HepG2 (cell line): ENCODE results near the gene CLASRP. TPM values are rescaled to one million over a fixed set of nuclear protein-coding genes. Genes with fewer than 3 reads are reported as not detected.

Experiments used
- DMTF1 ChIP-seq: sonication (generic); formaldehyde crosslinking; IDR thresholded peaks from 2 replicates; pipeline ENCODE4 v1.4.0; 2020; ENCODE audit warnings: mild to moderate bottlenecking, missing genetic modification reagents
- KIAA2018 ChIP-seq: sonication (generic); formaldehyde crosslinking; IDR thresholded peaks from 2 replicates; pipeline ENCODE4 v1.5.0; 2020; ENCODE audit warnings: mild to moderate bottlenecking, missing genetic modification reagents, borderline replicate concordance
- NCOA1 ChIP-seq: sonication (generic); formaldehyde crosslinking; IDR thresholded peaks from 2 replicates; pipeline ENCODE4 v1.9.0; 2021; ENCODE audit warnings: missing genetic modification reagents
- PAWR ChIP-seq: sonication (generic); formaldehyde crosslinking; IDR thresholded peaks from 2 replicates; pipeline ENCODE4 v1.4.0; 2020; ENCODE audit warnings: missing genetic modification reagents, mild to moderate bottlenecking, borderline replicate concordance
- SRSF9 ChIP-seq: fragments of 200-400 bp; formaldehyde crosslinking; IDR thresholded peaks from 2 replicates; pipeline ENCODE4 v1.6.1; 2018; ENCODE audit warnings: borderline replicate concordance, mild to moderate bottlenecking, low read depth, low read length; ENCODE audit not compliant: insufficient read depth, poor library complexity, severe bottlenecking
- TGIF2 ChIP-seq: IDR thresholded peaks from 2 replicates; pipeline ENCODE4 v1.6.1; 2016; ENCODE audit warnings: control low read depth, missing compliant biosample characterization
- THAP8 ChIP-seq: sonication (generic); formaldehyde crosslinking; IDR thresholded peaks from 2 replicates; pipeline ENCODE4 v1.5.1; 2020; ENCODE audit warnings: missing genetic modification reagents, mild to moderate bottlenecking, borderline replicate concordance
- ZHX2 ChIP-seq, 2 experiments: sonication (generic) in 1 of 2; formaldehyde crosslinking in 1 of 2; IDR thresholded peaks; 2 replicates each; pipeline versions ENCODE4 v1.6.1 to v1.9.0; 2014 to 2022; ENCODE audit warnings: antibody characterized with exemption in 1 of 2, borderline replicate concordance in 1 of 2, inconsistent platforms in 1 of 2, low read depth in 1 of 2, missing genetic modification reagents in 1 of 2
- ZNF790 ChIP-seq: sonication (generic); formaldehyde crosslinking; IDR thresholded peaks from 2 replicates; pipeline ENCODE4 v1.8.0; 2022; ENCODE audit warnings: missing genetic modification reagents, mild to moderate bottlenecking, borderline replicate concordance
- polyA plus RNA-seq, 8 experiments: library from polyadenylated mRNA; depleted of rRNA in 3 of 8; stranded (reverse) in 7 of 8; unstranded in 1 of 8; fragments of >200 nt; fragmentation: Illumina TruSeq in 4 of 8; extraction: Trizol in 4 of 8; gene quantifications; 2 replicates each; pipeline versions ENCODE4 v1.2.1 to v1.2.3, GENCODE V29; 2011 to 2016; ENCODE audit warnings: low read depth in 4 of 8, missing spikeins in 1 of 8, mixed read lengths in 1 of 8; ENCODE audit not compliant: insufficient read depth in 1 of 8
- total RNA-seq, 5 experiments: library from RNA; depleted of rRNA; stranded (reverse); fragments of >200 nt; fragmentation: Illumina TruSeq; extraction: Trizol; gene quantifications; 2 replicates each; pipeline ENCODE4 v1.2.3, GENCODE V29; 2016; ENCODE audit warnings: low read depth in 1 of 5

The CLASRP gene
- total and polyA plus RNA-seq, 2 of the 13 experiments (the other 11 are each of a cell fraction or from before 2014, with no cell fraction given), result 32.0 to 51.4 TPM

- peak; percentile 88 for TF ChIP-seq ZNF790 (CRISPR knock-in tag)
- TF ChIP-seq SRSF9, result no peak
- TF ChIP-seq TGIF2, result no peak
- TF ChIP-seq ZHX2 (IDR thresholded peaks at IDR 0.05; ENCODE audit: low read depth), result peak; percentile 68; the same call in 1 of the 2 replicates
- peak; percentile 82 for TF ChIP-seq ZHX2 (CRISPR knock-in tag; IDR thresholded peaks at IDR 0.05; ENCODE audit: borderline replicate concordance)
- no peak for TF ChIP-seq PAWR (CRISPR knock-in tag)
- TF ChIP-seq NCOA1 (CRISPR knock-in tag), result no peak
- TF ChIP-seq DMTF1 (CRISPR knock-in tag), result no peak
- no peak for TF ChIP-seq KIAA2018 (CRISPR knock-in tag)
- TF ChIP-seq THAP8 (CRISPR knock-in tag), result no peak
Measured at GRCh38 chr19:45079063-45079910, 40.4 kb downstream of the CLASRP start, which contains the start of gene GEMIN7 (continued).
